GM23338 (cell line): ENCODE measurements around the gene PFKP. TPM values are rescaled to one million over a fixed set of nuclear protein-coding genes. Genes with fewer than 3 reads are reported as not detected.

Experiments
- ATAC-seq: fragments of 200-7000 bp; cut with Tn5 transposase; 3 replicates; pipeline ENCODE4 v1.9.1; 2020
- DNase-seq: peaks from one replicate; pipeline ENCODE4 v3.0.0-alpha.2; 2015; ENCODE audit warnings: low spot score
- H2AFZ ChIP-seq: fragments of 200-600 bp; sonication (generic); 2 replicates; pipeline ENCODE4 v1.8.0; 2016; ENCODE audit warnings: antibody characterized with exemption, mild to moderate bottlenecking, moderate library complexity
- H3F3A ChIP-seq: fragments of 200-600 bp; sonication (generic); replicated peaks from 2 replicates; pipeline ENCODE4 v1.8.0; 2017; ENCODE audit warnings: antibody characterized with exemption, mixed run types, low read depth
- H3K27ac ChIP-seq: fragments of 200-600 bp; sonication (generic); 2 replicates; pipeline ENCODE4 v1.6.1; 2016; ENCODE audit warnings: low read depth
- H3K27me3 ChIP-seq: fragments of 200-600 bp; sonication (generic); 2 replicates; pipeline ENCODE4 v1.8.0; 2016; ENCODE audit warnings: mild to moderate bottlenecking, mixed run types, moderate library complexity; ENCODE audit not compliant: insufficient read depth
- H3K36me3 ChIP-seq: fragments of 200-600 bp; sonication (generic); 2 replicates; pipeline ENCODE4 v1.8.0; 2016; ENCODE audit warnings: mild to moderate bottlenecking; ENCODE audit not compliant: insufficient read depth
- H3K4me1 ChIP-seq: fragments of 200-600 bp; sonication (generic); 2 replicates; pipeline ENCODE4 v1.8.0; 2016; ENCODE audit warnings: mild to moderate bottlenecking, moderate library complexity; ENCODE audit not compliant: insufficient read depth
- H3K4me2 ChIP-seq: fragments of 200-600 bp; sonication (generic); 2 replicates; pipeline ENCODE4 v1.7.1; 2017; ENCODE audit warnings: mixed run types
- H3K4me3 ChIP-seq: fragments of 200-600 bp; sonication (generic); 2 replicates; pipeline ENCODE4 v1.6.1; 2016; ENCODE audit warnings: mixed run types
- H3K79me2 ChIP-seq: fragments of 200-600 bp; sonication (generic); replicated peaks from 2 replicates; pipeline ENCODE4 v1.8.0; 2017; ENCODE audit warnings: mild to moderate bottlenecking; ENCODE audit not compliant: insufficient read depth
- H3K9me2 ChIP-seq: fragments of 200-600 bp; sonication (generic); 2 replicates; pipeline ENCODE4 v1.8.0; 2017; ENCODE audit not compliant: insufficient read depth
- H4K20me1 ChIP-seq: fragments of 200-600 bp; sonication (generic); replicated peaks from 2 replicates; pipeline ENCODE4 v1.8.0; 2017; ENCODE audit warnings: mild to moderate bottlenecking; ENCODE audit not compliant: insufficient read depth
- H3K27ac Mint-ChIP-seq: 2 replicates; pipeline ENCODE4 v1.8.0; 2020; ENCODE audit warnings: inconsistent platforms, mild to moderate bottlenecking, moderate library complexity, mixed read lengths
- H3K27me3 Mint-ChIP-seq: 3 replicates; pipeline ENCODE4 v1.8.0; 2022; ENCODE audit warnings: low read depth, mild to moderate bottlenecking, moderate library complexity, mixed read lengths, inconsistent platforms; ENCODE audit not compliant: insufficient read depth, poor library complexity
- H3K36me3 Mint-ChIP-seq: 3 replicates; pipeline ENCODE4 v1.8.0; 2021; ENCODE audit warnings: low read depth, mild to moderate bottlenecking, inconsistent platforms, moderate library complexity, mixed read lengths
- H3K4me1 Mint-ChIP-seq: 3 replicates; pipeline ENCODE4 v1.8.0; 2020; ENCODE audit warnings: mild to moderate bottlenecking, inconsistent platforms, mixed read lengths
- H3K4me3 Mint-ChIP-seq: 3 replicates; pipeline ENCODE4 v1.8.0; 2021; ENCODE audit warnings: moderate library complexity, mild to moderate bottlenecking, inconsistent platforms, mixed read lengths
- H3K9me3 Mint-ChIP-seq: 3 replicates; pipeline ENCODE4 v1.8.0; 2020; ENCODE audit warnings: moderate library complexity, mild to moderate bottlenecking, inconsistent platforms, mixed read lengths
- EZH2 ChIP-seq: fragments of 200-600 bp; sonication (generic); IDR thresholded peaks from one replicate; pipeline ENCODE4 v1.8.0; 2017; ENCODE audit warnings: antibody characterized with exemption, mild to moderate bottlenecking, low read depth; ENCODE audit not compliant: unreplicated experiment
- ZNF331 ChIP-seq: fragments of 250-450 bp; sonication (Bioruptor Pico); IDR thresholded peaks from 2 replicates; pipeline ENCODE4 v1.5.0; 2020; ENCODE audit warnings: low read depth, mild to moderate bottlenecking, moderate library complexity
- polyA plus RNA-seq: library from polyadenylated mRNA; unstranded; fragments of >200 nt; fragmentation: Nextera tagmentation; extraction: Ambion mirVana; gene quantifications from 2 replicates; pipeline ENCODE4 v1.2.1, GENCODE V29; 2016
- total RNA-seq: library from RNA; depleted of rRNA; stranded (reverse); fragments of >200 nt; shearing (Covaris generic); gene quantifications from 2 replicates; pipeline ENCODE4 v1.2.3, GENCODE V29; 2014
- TF ChIP-seq, protein P1 (sequence below): fragments of 250-450 bp; sonication (Bioruptor Pico); IDR thresholded peaks from 2 replicates; pipeline ENCODE4 v1.5.0; 2020; ENCODE audit warnings: mild to moderate bottlenecking, moderate library complexity
- TF ChIP-seq, protein P2 (sequence below): IDR thresholded peaks from one replicate; pipeline ENCODE4 v1.6.1; 2018; ENCODE audit warnings: antibody characterized with exemption; ENCODE audit not compliant: unreplicated experiment

The PFKP gene
- total and polyA plus RNA-seq, 2 experiments from 2014 or later: 56.3 to 120 TPM

DNA sequence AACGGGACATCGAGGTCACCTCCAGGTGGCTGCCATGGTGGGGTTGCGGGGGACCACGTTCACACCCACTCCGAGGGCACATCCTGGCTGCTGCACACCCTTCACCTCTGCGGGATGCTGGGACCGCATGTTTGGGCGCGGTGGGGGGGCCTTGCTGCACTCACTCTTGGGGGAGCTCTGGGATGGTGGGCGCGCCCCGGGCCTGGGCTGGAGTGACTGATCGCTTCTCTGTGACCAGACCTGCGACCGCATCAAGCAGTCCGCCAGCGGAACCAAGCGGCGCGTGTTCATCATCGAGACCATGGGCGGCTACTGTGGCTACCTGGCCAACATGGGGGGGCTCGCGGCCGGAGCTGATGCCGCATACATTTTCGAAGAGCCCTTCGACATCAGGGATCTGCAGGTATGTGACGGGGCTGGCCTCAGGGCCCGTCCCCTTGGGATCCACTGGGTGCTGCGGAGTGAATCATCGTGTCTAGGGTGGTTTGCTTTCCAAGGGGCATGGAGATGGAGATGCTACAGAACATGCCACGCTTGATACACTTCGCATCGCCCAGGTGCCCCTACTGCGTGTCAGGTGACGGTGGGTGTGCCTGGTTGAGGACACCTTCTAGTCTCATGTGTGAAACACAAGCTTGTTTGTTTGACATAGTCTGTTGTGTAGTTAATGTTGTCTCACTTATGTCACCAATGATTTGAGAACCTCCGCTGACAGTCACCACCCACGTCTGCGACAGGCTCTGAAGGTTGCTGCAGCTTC is 62.4 kb downstream of the PFKP start:
- Histone ChIP-seq H3K4me2 (no peak overlapping the region), H3K27me3 (no peaks in the 10 kb centered on the region), H2AFZ (no peak overlapping the region), H3F3A (no peaks in the 10 kb centered on the region), H3K27ac (no peak overlapping the region), H4K20me1 (no peaks in the 10 kb centered on the region), H3K9me2 (no peaks in the 10 kb centered on the region), H3K4me3 (no peak overlapping the region), H3K4me1 (no peaks in the 10 kb centered on the region), H3K36me3 (peaks cover 27% of the 10 kb centered on the region), H3K79me2 (no peaks in the 10 kb centered on the region)
- no peaks in the 10 kb centered on the region for H3K9me3 Mint-ChIP-seq
- ATAC-seq: no peak
- H3K27ac Mint-ChIP-seq: no peak overlapping the region
- H3K36me3 Mint-ChIP-seq: peaks cover 68% of the 10 kb centered on the region
- no peaks in the 10 kb centered on the region for H3K4me1 Mint-ChIP-seq
- no peak for DNase-seq
- H3K27me3 Mint-ChIP-seq: peaks cover 14% of the 10 kb centered on the region
- TF ChIP-seq ZNF331 (no peak), EZH2 (no peak)
- TF ChIP-seq, protein P1, sequence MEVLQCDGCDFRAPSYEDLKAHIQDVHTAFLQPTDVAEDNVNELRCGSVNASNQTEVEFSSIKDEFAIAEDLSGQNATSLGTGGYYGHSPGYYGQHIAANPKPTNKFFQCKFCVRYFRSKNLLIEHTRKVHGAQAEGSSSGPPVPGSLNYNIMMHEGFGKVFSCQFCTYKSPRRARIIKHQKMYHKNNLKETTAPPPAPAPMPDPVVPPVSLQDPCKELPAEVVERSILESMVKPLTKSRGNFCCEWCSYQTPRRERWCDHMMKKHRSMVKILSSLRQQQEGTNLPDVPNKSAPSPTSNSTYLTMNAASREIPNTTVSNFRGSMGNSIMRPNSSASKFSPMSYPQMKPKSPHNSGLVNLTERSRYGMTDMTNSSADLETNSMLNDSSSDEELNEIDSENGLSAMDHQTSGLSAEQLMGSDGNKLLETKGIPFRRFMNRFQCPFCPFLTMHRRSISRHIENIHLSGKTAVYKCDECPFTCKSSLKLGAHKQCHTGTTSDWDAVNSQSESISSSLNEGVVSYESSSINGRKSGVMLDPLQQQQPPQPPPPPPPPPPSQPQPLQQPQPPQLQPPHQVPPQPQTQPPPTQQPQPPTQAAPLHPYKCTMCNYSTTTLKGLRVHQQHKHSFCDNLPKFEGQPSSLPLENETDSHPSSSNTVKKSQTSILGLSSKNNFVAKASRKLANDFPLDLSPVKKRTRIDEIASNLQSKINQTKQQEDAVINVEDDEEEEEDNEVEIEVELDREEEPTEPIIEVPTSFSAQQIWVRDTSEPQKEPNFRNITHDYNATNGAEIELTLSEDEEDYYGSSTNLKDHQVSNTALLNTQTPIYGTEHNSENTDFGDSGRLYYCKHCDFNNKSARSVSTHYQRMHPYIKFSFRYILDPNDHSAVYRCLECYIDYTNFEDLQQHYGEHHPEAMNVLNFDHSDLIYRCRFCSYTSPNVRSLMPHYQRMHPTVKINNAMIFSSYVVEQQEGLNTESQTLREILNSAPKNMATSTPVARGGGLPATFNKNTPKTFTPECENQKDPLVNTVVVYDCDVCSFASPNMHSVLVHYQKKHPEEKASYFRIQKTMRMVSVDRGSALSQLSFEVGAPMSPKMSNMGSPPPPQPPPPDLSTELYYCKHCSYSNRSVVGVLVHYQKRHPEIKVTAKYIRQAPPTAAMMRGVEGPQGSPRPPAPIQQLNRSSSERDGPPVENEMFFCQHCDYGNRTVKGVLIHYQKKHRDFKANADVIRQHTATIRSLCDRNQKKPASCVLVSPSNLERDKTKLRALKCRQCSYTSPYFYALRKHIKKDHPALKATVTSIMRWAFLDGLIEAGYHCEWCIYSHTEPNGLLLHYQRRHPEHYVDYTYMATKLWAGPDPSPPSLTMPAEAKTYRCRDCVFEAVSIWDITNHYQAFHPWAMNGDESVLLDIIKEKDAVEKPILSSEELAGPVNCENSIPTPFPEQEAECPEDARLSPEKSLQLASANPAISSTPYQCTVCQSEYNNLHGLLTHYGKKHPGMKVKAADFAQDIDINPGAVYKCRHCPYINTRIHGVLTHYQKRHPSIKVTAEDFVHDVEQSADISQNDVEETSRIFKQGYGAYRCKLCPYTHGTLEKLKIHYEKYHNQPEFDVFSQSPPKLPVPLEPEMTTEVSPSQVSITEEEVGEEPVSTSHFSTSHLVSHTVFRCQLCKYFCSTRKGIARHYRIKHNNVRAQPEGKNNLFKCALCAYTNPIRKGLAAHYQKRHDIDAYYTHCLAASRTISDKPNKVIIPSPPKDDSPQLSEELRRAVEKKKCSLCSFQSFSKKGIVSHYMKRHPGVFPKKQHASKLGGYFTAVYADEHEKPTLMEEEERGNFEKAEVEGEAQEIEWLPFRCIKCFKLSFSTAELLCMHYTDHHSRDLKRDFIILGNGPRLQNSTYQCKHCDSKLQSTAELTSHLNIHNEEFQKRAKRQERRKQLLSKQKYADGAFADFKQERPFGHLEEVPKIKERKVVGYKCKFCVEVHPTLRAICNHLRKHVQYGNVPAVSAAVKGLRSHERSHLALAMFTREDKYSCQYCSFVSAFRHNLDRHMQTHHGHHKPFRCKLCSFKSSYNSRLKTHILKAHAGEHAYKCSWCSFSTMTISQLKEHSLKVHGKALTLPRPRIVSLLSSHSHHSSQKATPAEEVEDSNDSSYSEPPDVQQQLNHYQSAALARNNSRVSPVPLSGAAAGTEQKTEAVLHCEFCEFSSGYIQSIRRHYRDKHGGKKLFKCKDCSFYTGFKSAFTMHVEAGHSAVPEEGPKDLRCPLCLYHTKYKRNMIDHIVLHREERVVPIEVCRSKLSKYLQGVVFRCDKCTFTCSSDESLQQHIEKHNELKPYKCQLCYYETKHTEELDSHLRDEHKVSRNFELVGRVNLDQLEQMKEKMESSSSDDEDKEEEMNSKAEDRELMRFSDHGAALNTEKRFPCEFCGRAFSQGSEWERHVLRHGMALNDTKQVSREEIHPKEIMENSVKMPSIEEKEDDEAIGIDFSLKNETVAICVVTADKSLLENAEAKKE (CRISPR knock-in tag): no peak
- TF ChIP-seq, protein P2, sequence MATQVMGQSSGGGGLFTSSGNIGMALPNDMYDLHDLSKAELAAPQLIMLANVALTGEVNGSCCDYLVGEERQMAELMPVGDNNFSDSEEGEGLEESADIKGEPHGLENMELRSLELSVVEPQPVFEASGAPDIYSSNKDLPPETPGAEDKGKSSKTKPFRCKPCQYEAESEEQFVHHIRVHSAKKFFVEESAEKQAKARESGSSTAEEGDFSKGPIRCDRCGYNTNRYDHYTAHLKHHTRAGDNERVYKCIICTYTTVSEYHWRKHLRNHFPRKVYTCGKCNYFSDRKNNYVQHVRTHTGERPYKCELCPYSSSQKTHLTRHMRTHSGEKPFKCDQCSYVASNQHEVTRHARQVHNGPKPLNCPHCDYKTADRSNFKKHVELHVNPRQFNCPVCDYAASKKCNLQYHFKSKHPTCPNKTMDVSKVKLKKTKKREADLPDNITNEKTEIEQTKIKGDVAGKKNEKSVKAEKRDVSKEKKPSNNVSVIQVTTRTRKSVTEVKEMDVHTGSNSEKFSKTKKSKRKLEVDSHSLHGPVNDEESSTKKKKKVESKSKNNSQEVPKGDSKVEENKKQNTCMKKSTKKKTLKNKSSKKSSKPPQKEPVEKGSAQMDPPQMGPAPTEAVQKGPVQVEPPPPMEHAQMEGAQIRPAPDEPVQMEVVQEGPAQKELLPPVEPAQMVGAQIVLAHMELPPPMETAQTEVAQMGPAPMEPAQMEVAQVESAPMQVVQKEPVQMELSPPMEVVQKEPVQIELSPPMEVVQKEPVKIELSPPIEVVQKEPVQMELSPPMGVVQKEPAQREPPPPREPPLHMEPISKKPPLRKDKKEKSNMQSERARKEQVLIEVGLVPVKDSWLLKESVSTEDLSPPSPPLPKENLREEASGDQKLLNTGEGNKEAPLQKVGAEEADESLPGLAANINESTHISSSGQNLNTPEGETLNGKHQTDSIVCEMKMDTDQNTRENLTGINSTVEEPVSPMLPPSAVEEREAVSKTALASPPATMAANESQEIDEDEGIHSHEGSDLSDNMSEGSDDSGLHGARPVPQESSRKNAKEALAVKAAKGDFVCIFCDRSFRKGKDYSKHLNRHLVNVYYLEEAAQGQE: no peak
- H3K4me3 Mint-ChIP-seq: no peak overlapping the region
